HepG2 (cell line): ENCODE results near the gene HNRNPC. TPM values are rescaled to one million over a fixed set of nuclear protein-coding genes. Genes with fewer than 3 reads are reported as not detected.

Experiments used
- CHCHD3 ChIP-seq: sonication (generic); formaldehyde crosslinking; IDR thresholded peaks from 2 replicates; pipeline ENCODE4 v1.8.0; 2022; ENCODE audit warnings: mild to moderate bottlenecking, missing genetic modification reagents, moderate library complexity
- ELF1 ChIP-seq: sonication (generic); formaldehyde crosslinking; IDR thresholded peaks from 2 replicates; pipeline ENCODE4 v1.4.0; 2020; ENCODE audit warnings: missing genetic modification reagents
- PRDM15 ChIP-seq: sonication (generic); formaldehyde crosslinking; IDR thresholded peaks from 2 replicates; pipeline ENCODE4 v1.4.0; 2020; ENCODE audit warnings: missing genetic modification reagents
- SMAD3 ChIP-seq: sonication (generic); formaldehyde crosslinking; IDR thresholded peaks from 2 replicates; pipeline ENCODE4 v1.4.0; 2020; ENCODE audit warnings: missing genetic modification reagents
- SNAPC2 ChIP-seq: sonication (generic); formaldehyde crosslinking; IDR thresholded peaks from 2 replicates; pipeline ENCODE4 v1.8.1; 2022; ENCODE audit warnings: mild to moderate bottlenecking, missing genetic modification reagents
- TFDP1 ChIP-seq: IDR thresholded peaks from 2 replicates; pipeline ENCODE4 v1.6.1; 2016; ENCODE audit warnings: missing compliant biosample characterization, missing genetic modification reagents, borderline replicate concordance
- ZHX2 ChIP-seq, 2 experiments: sonication (generic) in 1 of 2; formaldehyde crosslinking in 1 of 2; IDR thresholded peaks; 2 replicates each; pipeline versions ENCODE4 v1.6.1 to v1.9.0; 2014 to 2022; ENCODE audit warnings: antibody characterized with exemption in 1 of 2, borderline replicate concordance in 1 of 2, inconsistent platforms in 1 of 2, low read depth in 1 of 2, missing genetic modification reagents in 1 of 2
- ZMAT5 ChIP-seq: sonication (generic); formaldehyde crosslinking; IDR thresholded peaks from 2 replicates; pipeline ENCODE4 v1.5.0; 2020; ENCODE audit warnings: mild to moderate bottlenecking, low read depth, missing genetic modification reagents, borderline replicate concordance
- ZNF10 ChIP-seq: sonication (generic); formaldehyde crosslinking; IDR thresholded peaks from 2 replicates; pipeline ENCODE4 v1.4.0; 2020; ENCODE audit warnings: mild to moderate bottlenecking, low read depth, missing genetic modification reagents, borderline replicate concordance
- ZNF234 ChIP-seq: sonication (generic); formaldehyde crosslinking; conservative IDR thresholded peaks from 2 replicates; pipeline ENCODE4 v1.5.1; 2020; ENCODE audit warnings: mild to moderate bottlenecking, missing genetic modification reagents
- ZNF251 ChIP-seq: sonication (generic); formaldehyde crosslinking; IDR thresholded peaks from 2 replicates; pipeline ENCODE4 v1.9.0; 2021; ENCODE audit warnings: mild to moderate bottlenecking, missing genetic modification reagents
- ZNF30 ChIP-seq: sonication (generic); formaldehyde crosslinking; IDR thresholded peaks from 2 replicates; pipeline ENCODE4 v1.5.0; 2020; ENCODE audit warnings: mild to moderate bottlenecking, missing genetic modification reagents
- ZNF451 ChIP-seq: sonication (generic); formaldehyde crosslinking; IDR thresholded peaks from 2 replicates; pipeline ENCODE4 v1.5.0; 2020; ENCODE audit warnings: mild to moderate bottlenecking, missing genetic modification reagents
- ZNF660 ChIP-seq: sonication (generic); formaldehyde crosslinking; IDR thresholded peaks from 2 replicates; pipeline ENCODE4 v1.5.1; 2020; ENCODE audit warnings: mild to moderate bottlenecking, low read depth, missing genetic modification reagents, borderline replicate concordance
- polyA plus RNA-seq, 8 experiments: library from polyadenylated mRNA; depleted of rRNA in 3 of 8; stranded (reverse) in 7 of 8; unstranded in 1 of 8; fragments of >200 nt; fragmentation: Illumina TruSeq in 4 of 8; extraction: Trizol in 4 of 8; gene quantifications; 2 replicates each; pipeline versions ENCODE4 v1.2.1 to v1.2.3, GENCODE V29; 2011 to 2016; ENCODE audit warnings: low read depth in 4 of 8, missing spikeins in 1 of 8, mixed read lengths in 1 of 8; ENCODE audit not compliant: insufficient read depth in 1 of 8
- total RNA-seq, 5 experiments: library from RNA; depleted of rRNA; stranded (reverse); fragments of >200 nt; fragmentation: Illumina TruSeq; extraction: Trizol; gene quantifications; 2 replicates each; pipeline ENCODE4 v1.2.3, GENCODE V29; 2016; ENCODE audit warnings: low read depth in 1 of 5

The HNRNPC gene
- total and polyA plus RNA-seq, 2 of the 13 experiments (the other 11 are each of a cell fraction or from before 2014, with no cell fraction given), result 628 to 1,099 TPM

- TF ChIP-seq TFDP1 (CRISPR knock-in tag) (peak; percentile 21; the same call in 1 of the 2 replicates), ZNF660 (CRISPR knock-in tag) (no peak), CHCHD3 (CRISPR knock-in tag) (no peak), ZNF251 (CRISPR knock-in tag) (no peak), ZNF30 (CRISPR knock-in tag) (no peak), ZNF234 (CRISPR knock-in tag) (no peak), ZNF451 (CRISPR knock-in tag) (no peak), ZNF10 (CRISPR knock-in tag) (no peak), ZHX2 (IDR thresholded peaks at IDR 0.05; ENCODE audit: low read depth) (no peak), ZHX2 (CRISPR knock-in tag; IDR thresholded peaks at IDR 0.05; ENCODE audit: borderline replicate concordance) (no peak), ELF1 (CRISPR knock-in tag) (no peak), ZMAT5 (CRISPR knock-in tag) (no peak), SNAPC2 (CRISPR knock-in tag) (no peak), PRDM15 (CRISPR knock-in tag) (no peak), SMAD3 (CRISPR knock-in tag) (no peak; the same call in 1 of the 2 replicates)
Measured at GRCh38 chr14:21205678-21206581, 63.3 kb downstream of the HNRNPC start (continued).
